ENCODE measurements around the gene PCDH19.
"Not testable (repeated sequence)": the region's sequence is repeated elsewhere in the genome, so short reads cannot be mapped to it uniquely, and the experiment has no call there.

DNA sequence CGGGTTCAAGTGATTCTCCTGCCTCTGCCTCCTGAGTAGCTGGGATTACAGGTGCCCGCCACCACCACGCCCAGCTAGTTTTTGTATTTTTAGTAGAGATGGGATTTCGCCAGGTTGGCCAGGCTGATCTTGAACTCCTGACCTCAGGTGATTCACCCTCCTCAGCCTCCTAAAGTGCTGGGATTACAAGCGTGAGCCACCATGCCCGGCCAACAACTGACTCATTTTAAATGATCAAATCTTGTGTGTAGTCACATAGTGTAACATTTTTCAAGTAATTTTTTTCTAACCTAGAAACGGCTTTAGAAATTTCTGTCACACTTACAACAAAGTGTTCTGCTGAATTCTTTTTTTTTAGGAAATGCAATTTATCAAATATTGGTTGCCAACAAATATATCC, 31.2 kb upstream of the PCDH19 start:
- TF ChIP-seq, protein P1, sequence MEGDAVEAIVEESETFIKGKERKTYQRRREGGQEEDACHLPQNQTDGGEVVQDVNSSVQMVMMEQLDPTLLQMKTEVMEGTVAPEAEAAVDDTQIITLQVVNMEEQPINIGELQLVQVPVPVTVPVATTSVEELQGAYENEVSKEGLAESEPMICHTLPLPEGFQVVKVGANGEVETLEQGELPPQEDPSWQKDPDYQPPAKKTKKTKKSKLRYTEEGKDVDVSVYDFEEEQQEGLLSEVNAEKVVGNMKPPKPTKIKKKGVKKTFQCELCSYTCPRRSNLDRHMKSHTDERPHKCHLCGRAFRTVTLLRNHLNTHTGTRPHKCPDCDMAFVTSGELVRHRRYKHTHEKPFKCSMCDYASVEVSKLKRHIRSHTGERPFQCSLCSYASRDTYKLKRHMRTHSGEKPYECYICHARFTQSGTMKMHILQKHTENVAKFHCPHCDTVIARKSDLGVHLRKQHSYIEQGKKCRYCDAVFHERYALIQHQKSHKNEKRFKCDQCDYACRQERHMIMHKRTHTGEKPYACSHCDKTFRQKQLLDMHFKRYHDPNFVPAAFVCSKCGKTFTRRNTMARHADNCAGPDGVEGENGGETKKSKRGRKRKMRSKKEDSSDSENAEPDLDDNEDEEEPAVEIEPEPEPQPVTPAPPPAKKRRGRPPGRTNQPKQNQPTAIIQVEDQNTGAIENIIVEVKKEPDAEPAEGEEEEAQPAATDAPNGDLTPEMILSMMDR (conservative IDR thresholded peaks at IDR 0.05; ENCODE audit: low read length) = not testable (repeated sequence)
- TF ChIP-seq EZH2phosphoT487 (IDR thresholded peaks at IDR 0.05; ENCODE audit: borderline replicate concordance) = not testable (repeated sequence)

Measured in Loucy (cell line).